Subcutaneous adipose tissue (tissue), 4 donors: Measurements from ENCODE around the gene PHPT1. TPM values are rescaled to one million over a fixed set of nuclear protein-coding genes. Genes with fewer than 3 reads are reported as not detected.

Experiments
- total RNA-seq, 4 donors: library from RNA; depleted of rRNA; stranded (reverse); fragments of >200 nt; gene quantifications; one replicate each; pipeline ENCODE4 v1.1.0, GENCODE V29; 2016
- TF ChIP-seq, protein P1 (sequence below): fragments of 450-650 bp; IDR thresholded peaks from one replicate; pipeline ENCODE4 v1.5.1; 2016; ENCODE audit warnings: low read depth, mild to moderate bottlenecking, control low read depth, antibody characterized with exemption, moderate library complexity

The PHPT1 gene
- total RNA-seq, 4 donors from 2014 or later: 31.8 to 56.6 (median 45.7) TPM

- TF ChIP-seq, protein P1, sequence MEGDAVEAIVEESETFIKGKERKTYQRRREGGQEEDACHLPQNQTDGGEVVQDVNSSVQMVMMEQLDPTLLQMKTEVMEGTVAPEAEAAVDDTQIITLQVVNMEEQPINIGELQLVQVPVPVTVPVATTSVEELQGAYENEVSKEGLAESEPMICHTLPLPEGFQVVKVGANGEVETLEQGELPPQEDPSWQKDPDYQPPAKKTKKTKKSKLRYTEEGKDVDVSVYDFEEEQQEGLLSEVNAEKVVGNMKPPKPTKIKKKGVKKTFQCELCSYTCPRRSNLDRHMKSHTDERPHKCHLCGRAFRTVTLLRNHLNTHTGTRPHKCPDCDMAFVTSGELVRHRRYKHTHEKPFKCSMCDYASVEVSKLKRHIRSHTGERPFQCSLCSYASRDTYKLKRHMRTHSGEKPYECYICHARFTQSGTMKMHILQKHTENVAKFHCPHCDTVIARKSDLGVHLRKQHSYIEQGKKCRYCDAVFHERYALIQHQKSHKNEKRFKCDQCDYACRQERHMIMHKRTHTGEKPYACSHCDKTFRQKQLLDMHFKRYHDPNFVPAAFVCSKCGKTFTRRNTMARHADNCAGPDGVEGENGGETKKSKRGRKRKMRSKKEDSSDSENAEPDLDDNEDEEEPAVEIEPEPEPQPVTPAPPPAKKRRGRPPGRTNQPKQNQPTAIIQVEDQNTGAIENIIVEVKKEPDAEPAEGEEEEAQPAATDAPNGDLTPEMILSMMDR: no peak
Measured at GRCh38 chr9:136851941-136852663, 2.9 kb downstream of the PHPT1 start, which contains the start of gene MAMDC4. Gene MAMDC4, plus strand, starts transcription at chr9:136852346. Its CDS starts 71 bp downstream, at chr9:136852417.

GRCh38 chr9:136852664-136853595 lies 3.7 kb downstream of the PHPT1 start:
- TF ChIP-seq, protein P1: no peak

- TF ChIP-seq, protein P1: no peak
Measured at GRCh38 chr9:136853596-136854112, 4.4 kb downstream of the PHPT1 start.

GRCh38 chr9:136854113-136854841 lies 5.1 kb downstream of the PHPT1 start:
- TF ChIP-seq, protein P1: no peak

GRCh38 chr9:136854842-136855460 lies 5.7 kb downstream of the PHPT1 start:
- TF ChIP-seq, protein P1: no peak

DNA sequence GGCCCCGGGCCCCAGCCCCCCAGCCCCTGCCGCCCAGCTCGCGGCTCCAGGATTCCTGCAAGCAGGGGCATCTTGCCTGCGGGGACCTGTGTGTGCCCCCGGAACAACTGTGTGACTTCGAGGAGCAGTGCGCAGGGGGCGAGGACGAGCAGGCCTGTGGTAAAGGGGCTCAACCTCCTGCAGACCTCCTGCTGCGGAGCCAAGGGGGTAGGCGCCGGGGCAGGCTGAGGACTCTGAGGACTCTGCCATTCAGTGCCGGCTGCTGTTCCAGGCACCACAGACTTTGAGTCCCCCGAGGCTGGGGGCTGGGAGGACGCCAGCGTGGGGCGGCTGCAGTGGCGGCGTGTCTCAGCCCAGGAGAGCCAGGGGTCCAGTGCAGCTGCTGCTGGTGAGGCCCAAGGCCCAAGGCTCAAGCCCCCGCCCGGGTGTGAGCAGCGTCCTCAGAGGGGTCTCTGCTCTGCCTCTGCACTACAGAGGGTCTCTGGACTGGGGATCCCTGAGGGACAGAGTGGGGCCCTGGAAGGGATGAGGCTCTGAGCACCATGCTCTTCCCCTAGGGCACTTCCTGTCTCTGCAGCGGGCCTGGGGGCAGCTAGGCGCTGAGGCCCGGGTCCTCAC lies 6.4 kb downstream of the PHPT1 start:
- TF ChIP-seq, protein P1: no peak
